Upper lobe of left lung (tissue), 4 donors: Measurements from ENCODE around the gene PALS1.

Experiments used
- POLR2A ChIP-seq, 4 donors: fragments of 450-650 bp; IDR thresholded peaks; one replicate each; pipeline ENCODE4 v1.5.1; 2016 to 2017; ENCODE audit warnings: antibody characterized with exemption in 4 of 4, mild to moderate bottlenecking in 2 of 4
- TF ChIP-seq, protein P1 (sequence below), 6 experiments: fragments of 450-650 bp in 4 of 6; fragments of 200-600 bp in 2 of 6; sonication (generic) in 2 of 6; IDR thresholded peaks; one replicate each; pipeline ENCODE4 v1.5.1; 2016 to 2019; ENCODE audit warnings: antibody characterized with exemption in 6 of 6

DNA sequence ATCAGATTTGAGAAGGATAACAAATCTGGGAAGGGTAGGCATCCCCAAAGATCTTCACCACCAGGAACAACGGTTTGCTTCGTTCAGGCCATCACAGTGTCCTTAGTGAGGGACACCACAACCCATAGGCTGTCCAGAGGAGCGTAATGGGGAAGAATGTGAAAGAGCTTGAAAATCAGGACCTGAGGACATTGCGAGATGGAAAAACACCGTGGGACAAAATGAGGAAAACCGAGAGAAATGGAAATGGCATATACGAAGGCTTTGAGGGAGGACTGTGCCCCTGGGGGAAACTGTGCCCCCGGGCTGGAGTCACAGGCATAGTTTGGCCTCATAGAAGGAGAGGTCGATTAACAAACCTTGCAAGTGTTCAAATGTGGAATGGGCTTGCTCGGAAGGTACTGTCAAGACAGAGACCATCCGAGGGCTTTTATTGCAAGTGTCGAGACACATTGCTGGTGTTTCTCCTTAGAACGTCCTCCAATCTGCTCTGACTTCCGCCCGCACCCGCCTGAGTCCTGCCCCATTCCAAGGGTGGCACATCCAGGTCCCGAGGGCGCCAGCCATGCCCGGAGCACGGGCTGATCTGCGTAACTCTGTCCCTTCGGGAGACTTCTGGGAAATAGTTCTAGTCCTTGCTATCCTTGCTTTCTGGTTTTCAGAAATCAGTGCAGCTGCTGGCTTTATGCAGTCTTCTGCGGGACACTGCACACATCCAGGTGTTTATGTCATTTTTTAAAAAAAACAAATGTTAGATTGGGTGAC is 885 bp upstream of the PALS1 start:
- TF ChIP-seq, protein P1, sequence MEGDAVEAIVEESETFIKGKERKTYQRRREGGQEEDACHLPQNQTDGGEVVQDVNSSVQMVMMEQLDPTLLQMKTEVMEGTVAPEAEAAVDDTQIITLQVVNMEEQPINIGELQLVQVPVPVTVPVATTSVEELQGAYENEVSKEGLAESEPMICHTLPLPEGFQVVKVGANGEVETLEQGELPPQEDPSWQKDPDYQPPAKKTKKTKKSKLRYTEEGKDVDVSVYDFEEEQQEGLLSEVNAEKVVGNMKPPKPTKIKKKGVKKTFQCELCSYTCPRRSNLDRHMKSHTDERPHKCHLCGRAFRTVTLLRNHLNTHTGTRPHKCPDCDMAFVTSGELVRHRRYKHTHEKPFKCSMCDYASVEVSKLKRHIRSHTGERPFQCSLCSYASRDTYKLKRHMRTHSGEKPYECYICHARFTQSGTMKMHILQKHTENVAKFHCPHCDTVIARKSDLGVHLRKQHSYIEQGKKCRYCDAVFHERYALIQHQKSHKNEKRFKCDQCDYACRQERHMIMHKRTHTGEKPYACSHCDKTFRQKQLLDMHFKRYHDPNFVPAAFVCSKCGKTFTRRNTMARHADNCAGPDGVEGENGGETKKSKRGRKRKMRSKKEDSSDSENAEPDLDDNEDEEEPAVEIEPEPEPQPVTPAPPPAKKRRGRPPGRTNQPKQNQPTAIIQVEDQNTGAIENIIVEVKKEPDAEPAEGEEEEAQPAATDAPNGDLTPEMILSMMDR (IDR thresholded peaks at IDR 0.05) = no peak
- no peak for TF ChIP-seq POLR2A (IDR thresholded peaks at IDR 0.05)
